ENCODE measurements around the gene ASB11. TPM values are rescaled to one million over a fixed set of nuclear protein-coding genes. Genes with fewer than 3 reads are reported as not detected.
A peak's percentile ranks its signal among the peaks of the same experiment; 100 is the strongest.
"Not testable (repeated sequence)": the region's sequence is repeated elsewhere in the genome, so short reads cannot be mapped to it uniquely, and the experiment has no call there.

The ASB11 gene
- total RNA-seq, 2 experiments from 2014 or later, result not detected

DNA sequence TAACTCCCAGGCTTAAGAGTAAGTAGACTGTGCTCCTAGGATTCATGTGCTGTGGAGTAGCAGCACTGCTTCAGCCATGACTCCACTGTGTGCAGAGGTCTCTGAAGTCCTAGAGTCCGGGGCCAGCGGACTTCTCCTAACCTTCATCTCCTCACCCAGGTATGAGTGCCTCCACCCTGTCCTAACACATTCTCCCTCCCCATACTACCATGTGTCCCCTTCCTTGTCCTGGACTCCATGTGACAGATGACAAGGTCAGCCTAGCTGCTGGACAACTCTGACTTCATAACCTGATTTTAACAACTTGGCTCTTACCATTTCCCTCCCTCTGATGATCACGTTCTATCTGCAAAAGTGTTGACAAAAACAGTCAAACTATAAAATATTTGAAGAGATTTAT, 16.7 kb downstream of the ASB11 start:
- no peaks in the 10 kb centered on the region for H3K36me3 Mint-ChIP-seq (ENCODE audit: low read depth)
- POLR2A ChIA-PET, result no interaction called here
- peaks cover 21% of the 10 kb centered on the region for H3K4me1 Mint-ChIP-seq
- H3K27ac Mint-ChIP-seq, result no peak overlapping the region
- CTCF ChIA-PET, result interaction anchor here (0.6 to 2.6 kb wide), 2 partner anchors 162 to 169 kb away, joined by 4 to 9 read pairs; no protein-coding TSS in a partner anchor
- DNase-seq, result no peak
- H3K9me3 Mint-ChIP-seq, result no peaks in the 10 kb centered on the region
- H3K4me3 Mint-ChIP-seq, result no peak overlapping the region
- no peaks in the 10 kb centered on the region for H3K27me3 Mint-ChIP-seq

GRCh38 chrX:15298201-15298600, 17.2 kb downstream of the ASB11 start:
- POLR2A ChIA-PET, result no interaction called here

DNA sequence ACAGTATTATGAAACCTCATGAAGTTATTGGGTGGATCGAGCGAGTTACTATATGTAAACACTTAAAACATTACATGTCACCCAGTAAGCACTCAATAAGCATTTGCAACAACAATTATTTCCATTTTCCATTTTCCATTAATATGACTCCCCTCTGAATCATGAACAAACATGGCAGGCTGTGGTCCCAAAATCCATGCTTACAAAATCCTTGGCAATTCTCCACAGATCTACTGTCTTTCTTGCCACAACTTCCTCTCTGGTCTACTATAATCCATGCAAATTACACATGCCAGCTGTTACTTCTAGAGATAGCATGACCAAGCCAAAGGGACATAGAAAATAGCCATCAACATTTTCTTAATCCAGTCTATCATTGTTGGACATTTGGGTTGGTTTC, 22.0 kb downstream of the ASB11 start:
- no peak for DNase-seq
- no peak overlapping the region for H3K27ac Mint-ChIP-seq
- ChIA-PET POLR2A (no interaction called here), CTCF (no interaction called here)
- no peaks in the 10 kb centered on the region for H3K9me3 Mint-ChIP-seq
- H3K36me3 Mint-ChIP-seq (ENCODE audit: low read depth), result no peaks in the 10 kb centered on the region
- no peaks in the 10 kb centered on the region for H3K27me3 Mint-ChIP-seq
- no peak overlapping the region for H3K4me3 Mint-ChIP-seq
- peaks cover 6% of the 10 kb centered on the region for H3K4me1 Mint-ChIP-seq

More at GRCh38 chrX:15298201-15298600, 17.2 kb downstream of the ASB11 start:
- H3K27me3 Mint-ChIP-seq, result no peaks in the 10 kb centered on the region
- CTCF ChIA-PET, result interaction anchor here (0.6 kb wide), 1 partner anchor 163 kb away, joined by 4 read pairs; no protein-coding TSS in a partner anchor
- H3K9me3 Mint-ChIP-seq, result no peaks in the 10 kb centered on the region
- peaks cover 21% of the 10 kb centered on the region for H3K4me1 Mint-ChIP-seq
- H3K36me3 Mint-ChIP-seq (ENCODE audit: low read depth), result no peaks in the 10 kb centered on the region
- H3K4me3 Mint-ChIP-seq, result no peak overlapping the region
- no peak for DNase-seq
- no peak overlapping the region for H3K27ac Mint-ChIP-seq

- peaks cover 2% of the 10 kb centered on the region for H3K4me1 Mint-ChIP-seq
- no peak overlapping the region for H3K4me3 Mint-ChIP-seq
- H3K27me3 Mint-ChIP-seq, result no peaks in the 10 kb centered on the region
- H3K9me3 Mint-ChIP-seq, result no peaks in the 10 kb centered on the region
- no peaks in the 10 kb centered on the region for H3K36me3 Mint-ChIP-seq (ENCODE audit: low read depth)
- no peak overlapping the region for H3K27ac Mint-ChIP-seq
- POLR2A ChIA-PET, result no interaction called here
- CTCF ChIA-PET, result no interaction called here
- no peak for DNase-seq
These were observed 22.6 kb downstream of the ASB11 start for GRCh38 chrX:15292861-15293260.

- H3K27me3 Mint-ChIP-seq, result peaks cover 9% of the 10 kb centered on the region
- CTCF ChIA-PET, result no interaction called here
- no peaks in the 10 kb centered on the region for H3K9me3 Mint-ChIP-seq
- H3K36me3 Mint-ChIP-seq (ENCODE audit: low read depth), result no peaks in the 10 kb centered on the region
- H3K4me3 Mint-ChIP-seq, result no peak overlapping the region
- DNase-seq, result no peak
- H3K4me1 Mint-ChIP-seq, result no peaks in the 10 kb centered on the region
- no peak overlapping the region for H3K27ac Mint-ChIP-seq
- POLR2A ChIA-PET, result no interaction called here
These were observed 37.8 kb downstream of the ASB11 start for GRCh38 chrX:15277604-15278003.

DNA sequence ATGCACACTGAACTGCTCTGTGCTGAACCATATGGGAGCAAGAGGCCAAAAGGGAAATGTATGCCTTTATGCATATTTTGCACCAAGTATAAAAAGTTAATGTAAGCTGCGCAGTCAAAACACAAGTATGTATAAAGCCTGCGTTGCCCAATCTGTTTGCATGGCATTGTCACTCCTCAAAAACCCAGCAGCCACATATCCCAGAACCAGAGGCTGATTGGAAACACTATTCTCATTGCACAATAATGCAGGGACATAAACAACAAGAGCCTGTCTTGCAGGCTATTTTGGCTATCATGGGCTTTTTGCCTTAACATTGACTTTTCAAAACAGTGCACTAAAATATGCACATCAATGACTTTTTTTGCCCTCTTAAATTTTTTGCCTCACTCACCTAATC, 40.5 kb downstream of the ASB11 start:
- Mint-ChIP-seq H3K27me3 (no peaks in the 10 kb centered on the region), H3K4me3 (no peak overlapping the region), H3K36me3 (ENCODE audit: low read depth) (no peaks in the 10 kb centered on the region), H3K4me1 (peaks cover 5% of the 10 kb centered on the region), H3K9me3 (no peaks in the 10 kb centered on the region), H3K27ac (no peak overlapping the region)
- ChIA-PET POLR2A (no interaction called here), CTCF (no interaction called here)
- no peak for DNase-seq

DNA sequence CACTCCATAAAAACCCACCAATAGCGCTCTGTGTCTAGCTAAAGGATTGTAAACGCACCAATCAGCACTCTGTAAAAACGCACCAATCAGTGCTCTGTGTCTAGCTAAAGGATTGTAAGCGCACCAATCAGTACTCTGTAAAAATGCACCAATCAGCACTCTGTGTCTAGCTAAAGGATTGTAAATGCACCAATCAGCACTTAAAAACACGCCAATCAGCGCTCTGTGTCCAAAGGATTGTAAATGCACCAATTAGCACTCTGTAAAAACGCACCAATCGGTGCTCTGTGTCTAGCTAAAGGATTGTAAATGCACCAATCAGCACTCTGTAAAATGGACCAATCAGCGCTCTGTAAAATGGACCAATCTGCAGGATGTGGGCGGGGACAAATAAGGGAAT, 42.2 kb downstream of the ASB11 start:
- H3K27ac Mint-ChIP-seq; H3K36me3 Mint-ChIP-seq (ENCODE audit: low read depth); H3K9me3 Mint-ChIP-seq; DNase-seq; H3K27me3 Mint-ChIP-seq; CTCF ChIA-PET; H3K4me1 Mint-ChIP-seq; H3K4me3 Mint-ChIP-seq; POLR2A ChIA-PET: not testable (repeated sequence)

GRCh38 chrX:15271757-15272156, 43.7 kb downstream of the ASB11 start:
- POLR2A ChIA-PET, result no interaction called here
- H3K27me3 Mint-ChIP-seq, result no peaks in the 10 kb centered on the region
- no peaks in the 10 kb centered on the region for H3K36me3 Mint-ChIP-seq (ENCODE audit: low read depth)

DNA sequence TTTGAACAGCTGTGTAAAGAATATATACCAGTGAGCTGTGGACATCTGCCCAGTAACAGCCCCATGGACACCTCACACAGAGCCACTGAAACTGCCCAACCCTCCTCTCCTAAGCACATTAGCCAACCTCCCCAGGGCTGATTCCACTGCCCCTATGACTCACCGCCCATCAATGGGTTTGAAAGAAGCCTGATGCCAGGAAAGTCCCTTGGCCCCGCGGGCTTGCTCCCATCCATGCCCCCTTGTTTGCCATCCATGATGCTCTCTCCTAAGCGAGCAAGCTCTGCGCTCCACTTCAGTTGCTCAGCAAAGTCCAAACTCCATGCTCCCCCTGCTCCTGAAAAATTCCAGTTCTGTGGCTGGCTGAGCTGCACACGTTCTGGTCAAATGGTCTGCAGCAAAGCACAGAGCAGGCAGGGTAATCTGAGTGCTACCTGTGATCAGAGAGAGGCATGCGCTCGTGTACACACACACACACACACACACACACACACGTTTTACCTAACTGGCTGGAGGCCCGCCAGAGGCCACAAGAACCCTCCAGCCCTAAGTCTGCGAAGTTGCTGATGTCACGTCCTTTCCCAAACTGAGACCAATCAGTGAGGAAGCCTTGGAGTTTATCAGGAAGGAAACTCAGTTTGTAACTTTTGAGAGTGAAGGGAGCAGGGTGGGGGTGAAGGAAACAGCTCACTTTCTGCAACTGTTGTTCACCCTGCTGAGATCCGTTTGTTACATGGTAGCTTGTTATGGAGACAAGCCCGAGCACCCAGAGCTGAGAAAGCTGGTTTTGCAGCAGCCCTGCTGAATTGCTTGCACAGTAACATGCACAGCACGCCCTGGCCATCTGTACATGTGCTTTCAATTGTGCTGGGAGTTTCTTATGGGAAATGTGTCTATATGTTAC, 45.6 kb downstream of the ASB11 start, which contains the start of gene ASB9:
Gene ASB9 (minus strand): TSS at position 466 of the 904 bp plus-strand sequence. CDS start 209 bp downstream, at position 257.
- ChIA-PET CTCF (interaction anchor here (1.1 kb wide), 1 partner anchor 26 kb away, joined by 3 read pairs; no protein-coding TSS in a partner anchor), POLR2A (no interaction called here)
- no peaks in the 10 kb centered on the region for H3K27me3 Mint-ChIP-seq
- H3K9me3 Mint-ChIP-seq, result no peaks in the 10 kb centered on the region
- H3K4me1 Mint-ChIP-seq, result peaks cover 10% of the 10 kb centered on the region
- peak within 1 kb of the TSS; percentile 32 for H3K4me3 Mint-ChIP-seq
- no peak within 1 kb of the TSS for H3K27ac Mint-ChIP-seq
- H3K36me3 Mint-ChIP-seq (ENCODE audit: low read depth), result no peaks in the 10 kb centered on the region
- DNase-seq, result peak; percentile 15

More at GRCh38 chrX:15271757-15272156, 43.7 kb downstream of the ASB11 start:
- peaks cover 10% of the 10 kb centered on the region for H3K4me1 Mint-ChIP-seq
- CTCF ChIA-PET, result no interaction called here
- H3K4me3 Mint-ChIP-seq, result no peak overlapping the region
- no peaks in the 10 kb centered on the region for H3K9me3 Mint-ChIP-seq
- no peak overlapping the region for H3K27ac Mint-ChIP-seq
- no peak for DNase-seq

DNA sequence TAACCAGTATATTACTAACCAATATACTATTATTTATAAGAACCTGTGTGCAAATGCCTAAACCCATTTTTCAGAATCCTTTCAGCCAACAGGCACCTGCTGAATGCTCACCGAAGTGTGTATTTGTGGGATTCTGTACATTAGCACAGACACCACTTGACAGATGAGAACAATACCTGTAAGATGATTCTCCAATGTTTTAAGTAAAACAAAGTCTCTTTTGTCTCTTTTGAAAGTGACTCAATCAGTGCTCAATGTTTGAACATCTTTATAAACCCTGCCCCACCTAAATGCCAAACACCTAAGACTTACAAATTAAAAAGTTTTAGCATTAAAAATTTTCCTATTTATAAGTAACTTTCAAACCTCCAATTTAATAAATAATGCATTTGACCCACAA, 46.3 kb downstream of the ASB11 start:
- Mint-ChIP-seq H3K4me1 (peaks cover 10% of the 10 kb centered on the region), H3K27ac (no peak overlapping the region), H3K36me3 (ENCODE audit: low read depth) (no peaks in the 10 kb centered on the region), H3K9me3 (no peaks in the 10 kb centered on the region), H3K4me3 (no peak overlapping the region), H3K27me3 (no peaks in the 10 kb centered on the region)
- POLR2A ChIA-PET, result no interaction called here
- CTCF ChIA-PET, result no interaction called here
- DNase-seq, result no peak

GRCh38 chrX:15254852-15255251, 60.6 kb downstream of the ASB11 start:
- H3K36me3 Mint-ChIP-seq (ENCODE audit: low read depth), result no peaks in the 10 kb centered on the region
- DNase-seq, result no peak
- H3K27ac Mint-ChIP-seq, result no peak overlapping the region
- H3K27me3 Mint-ChIP-seq, result peaks cover 2% of the 10 kb centered on the region
- CTCF ChIA-PET, result no interaction called here
- peaks cover 2% of the 10 kb centered on the region for H3K4me1 Mint-ChIP-seq
- no peaks in the 10 kb centered on the region for H3K9me3 Mint-ChIP-seq
- POLR2A ChIA-PET, result no interaction called here
- H3K4me3 Mint-ChIP-seq, result no peak overlapping the region

DNA sequence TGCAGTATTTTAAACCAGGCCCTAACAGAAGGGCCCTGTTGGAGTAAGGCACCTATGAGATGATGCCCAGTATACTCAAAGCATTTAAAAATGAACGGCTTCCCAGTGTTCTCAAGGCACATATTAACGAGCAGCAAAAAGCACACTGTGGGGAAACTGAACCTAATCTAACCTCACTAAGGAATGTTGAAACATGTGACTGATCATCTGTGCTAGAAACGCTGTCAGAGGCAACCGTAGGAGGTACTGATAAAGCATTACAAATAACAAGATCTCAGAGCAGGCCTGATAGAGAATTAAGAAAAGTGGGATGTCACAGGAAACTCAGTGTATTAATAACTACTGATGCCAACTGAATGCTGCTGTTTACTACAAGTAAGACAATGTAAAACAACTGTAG, 69.5 kb downstream of the ASB11 start:
- no peak for DNase-seq
- ChIA-PET CTCF (no interaction called here), POLR2A (no interaction called here)
- Mint-ChIP-seq H3K4me1 (peaks cover 23% of the 10 kb centered on the region), H3K27me3 (no peaks in the 10 kb centered on the region), H3K4me3 (no peak overlapping the region), H3K36me3 (ENCODE audit: low read depth) (peaks cover 3% of the 10 kb centered on the region), H3K9me3 (no peaks in the 10 kb centered on the region), H3K27ac (no peak overlapping the region)

GRCh38 chrX:15244421-15244820, 71.0 kb downstream of the ASB11 start:
- ChIA-PET CTCF (interaction anchor here (1.5 kb wide), 1 partner anchor 102 kb away, joined by 4 read pairs; no protein-coding TSS in a partner anchor), POLR2A (interaction anchor here (0.7 kb wide), 1 partner anchor 57 kb away, joined by 3 read pairs; no protein-coding TSS in a partner anchor)
- Mint-ChIP-seq H3K27me3 (no peaks in the 10 kb centered on the region), H3K4me3 (no peak overlapping the region), H3K27ac (no peak overlapping the region), H3K36me3 (ENCODE audit: low read depth) (peaks cover 3% of the 10 kb centered on the region), H3K4me1 (peaks cover 23% of the 10 kb centered on the region), H3K9me3 (no peaks in the 10 kb centered on the region)
- DNase-seq, result no peak

Data from activated CD4-positive, alpha-beta memory T cell treated with anti-CD3 and anti-CD28 coated beads, Interleukin-2, amount 10 ng/mL, durations not matched to agents 7 days and 5 days (primary cell).